Stimulated activated CD4-positive, alpha-beta T cell treated with anti-CD3 and anti-CD28 coated beads, Interleukin-15, amount 100 ng/mL, for 24 hours (primary cell): ENCODE data around the gene ODC1.

Experiments
- DNase-seq: peaks from one replicate; pipeline ENCODE4 v3.0.0-alpha.2; 2020

ODC1 gene

DNA sequence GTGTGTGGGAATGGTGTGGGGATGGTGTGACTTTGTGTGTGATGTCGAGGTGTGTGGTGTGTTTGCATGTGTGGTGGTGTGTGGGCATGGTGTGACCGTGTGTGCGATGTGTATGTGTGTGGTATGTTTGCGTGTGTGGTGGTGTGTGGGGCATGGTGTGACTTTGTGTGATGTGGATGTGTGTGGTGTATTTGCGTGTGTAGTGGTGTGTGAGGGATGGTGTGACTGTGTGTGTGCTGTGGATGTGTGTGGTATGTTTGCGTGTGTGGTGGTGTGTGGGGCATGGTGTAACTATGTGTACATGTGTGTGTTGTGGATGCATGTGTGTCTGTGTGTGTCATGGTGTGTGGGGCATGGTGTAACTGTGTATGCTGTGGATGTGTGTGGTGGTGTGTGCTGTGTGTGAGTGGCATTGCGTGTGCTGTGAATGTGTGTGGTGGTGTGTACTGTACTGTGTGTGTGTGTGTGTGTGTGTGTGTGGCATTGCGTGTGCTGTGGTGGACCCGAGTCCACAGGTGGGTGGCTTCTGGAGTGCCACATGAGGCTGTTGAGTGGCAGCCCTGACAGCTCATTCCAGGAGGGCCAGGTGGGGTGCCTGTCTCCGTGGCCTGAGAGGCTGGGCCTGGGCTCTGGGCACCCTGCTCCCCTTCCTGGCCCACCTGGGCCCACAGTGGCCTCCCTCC is 14.7 kb downstream of the ODC1 start:
- no peak for DNase-seq

DNA sequence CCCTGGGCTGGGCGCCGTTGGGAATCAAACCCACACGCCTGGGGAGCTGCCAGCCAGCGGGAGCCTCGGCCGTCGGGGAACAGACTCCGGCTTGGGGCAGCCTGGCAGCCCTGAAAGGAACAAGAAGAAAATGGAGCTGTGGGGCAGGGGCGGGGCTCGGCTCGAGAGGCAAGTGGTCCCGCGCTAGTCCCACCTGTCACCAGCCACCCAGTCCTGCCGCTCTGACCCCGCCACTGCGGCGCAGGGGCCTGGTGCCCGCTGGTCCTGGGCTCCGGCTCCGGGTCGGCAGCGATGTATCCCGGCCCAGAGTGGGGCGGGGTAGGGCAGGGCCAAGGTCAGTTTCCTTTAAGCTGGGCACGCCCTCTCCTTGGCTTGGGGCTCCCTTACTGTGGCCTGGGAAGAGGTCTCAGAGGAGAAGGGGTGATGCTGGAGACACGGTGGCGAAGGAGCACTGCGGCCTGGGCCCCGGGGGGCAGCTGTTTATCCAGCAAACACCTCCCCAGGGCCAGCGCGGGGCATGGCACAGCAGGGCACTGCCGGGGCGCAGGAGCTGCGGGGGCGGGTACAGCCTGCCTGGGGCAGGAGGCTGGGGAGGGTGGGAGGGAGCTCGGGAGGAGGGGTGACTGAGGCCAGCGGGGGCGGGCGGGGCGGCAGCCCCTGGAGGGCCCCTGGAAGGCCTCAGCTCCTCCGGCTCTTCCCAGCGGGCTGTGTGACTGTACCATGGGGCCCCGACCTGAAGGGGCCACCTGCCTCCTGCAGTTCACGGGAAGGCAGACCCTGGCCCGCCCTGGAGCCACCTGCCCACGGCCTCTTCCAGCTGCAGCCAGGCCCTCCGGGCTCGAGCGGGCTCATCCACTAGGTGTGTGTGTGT is 15.6 kb downstream of the ODC1 start:
- peak; percentile 54 for DNase-seq

DNA sequence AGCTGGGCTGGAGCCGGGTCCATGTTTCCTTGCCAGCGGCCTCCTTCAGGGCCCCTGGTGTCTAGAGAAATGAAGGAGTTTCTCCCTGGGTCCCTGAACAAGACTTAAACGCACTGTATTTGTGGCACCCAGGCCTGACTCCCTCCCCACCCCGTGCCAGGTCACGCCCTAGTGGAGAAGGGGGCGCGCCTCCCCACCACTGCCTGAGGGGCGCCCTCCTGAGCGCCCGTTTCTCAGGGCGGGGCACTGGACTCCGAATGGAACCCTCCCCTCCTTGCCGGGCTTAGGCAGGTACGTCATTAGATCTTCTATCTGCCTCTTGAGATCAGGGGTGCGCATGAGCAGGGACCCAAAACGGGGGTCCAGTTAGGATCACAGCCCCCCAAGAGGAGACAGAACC is 16.3 kb downstream of the ODC1 start:
- no peak for DNase-seq

DNA sequence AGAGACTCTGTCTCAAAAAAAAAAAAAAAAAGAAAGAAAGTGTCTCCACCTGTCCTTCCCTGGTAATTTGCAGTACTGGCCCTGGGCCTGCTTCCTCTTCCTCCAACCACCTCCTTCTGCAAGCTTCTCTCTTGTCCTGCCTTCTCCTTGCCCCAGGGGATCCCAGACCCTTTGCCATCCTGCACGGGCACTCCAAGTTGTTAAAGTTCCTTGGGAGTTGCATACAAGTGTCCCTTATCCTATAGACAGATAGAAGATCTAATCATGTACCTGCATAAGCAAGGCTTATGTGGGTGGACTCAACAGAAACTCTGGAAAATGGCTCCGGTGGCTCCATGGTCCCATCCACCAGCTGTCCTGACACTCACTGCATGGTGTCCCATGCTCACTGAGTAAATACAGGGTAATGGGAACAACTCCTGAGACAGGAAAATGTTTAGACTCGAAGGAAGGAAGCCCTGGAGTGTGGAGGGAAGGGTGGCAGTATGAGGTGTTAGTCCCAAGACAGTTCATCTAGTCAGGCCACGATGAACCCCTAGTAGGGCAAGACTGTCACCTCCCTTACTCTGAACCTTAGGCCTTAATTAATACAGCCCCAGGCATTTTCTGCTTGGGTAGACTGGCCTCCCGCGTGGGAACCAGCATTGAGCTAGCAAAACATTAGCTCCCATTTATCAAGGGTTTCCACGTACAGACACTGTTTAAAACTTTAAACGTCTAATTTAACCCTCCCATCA is 17.1 kb downstream of the ODC1 start:
- DNase-seq, result no peak

- no peak for DNase-seq
Measured at GRCh38 chr2:10428924-10429323, 19.2 kb downstream of the ODC1 start.

DNA sequence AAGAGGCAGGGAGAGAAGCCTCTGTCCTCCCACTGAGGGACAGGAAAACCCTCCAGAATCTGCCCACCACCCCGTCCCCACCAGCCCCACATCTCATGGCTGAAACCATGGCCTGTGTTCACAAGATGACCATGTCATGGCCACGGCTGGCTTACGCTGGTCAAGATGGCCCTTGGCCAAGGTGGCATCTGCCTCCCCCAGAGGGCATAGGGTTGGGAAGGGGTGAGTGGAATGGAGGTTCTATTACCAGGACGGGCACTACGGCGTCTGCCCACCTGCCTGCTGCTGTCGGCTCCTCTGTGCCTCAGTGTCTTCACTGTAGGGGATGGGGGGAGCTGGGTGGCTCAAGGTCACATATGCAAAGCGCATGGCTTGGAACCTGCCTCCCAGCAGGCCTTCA is 19.8 kb downstream of the ODC1 start:
- no peak for DNase-seq

DNA sequence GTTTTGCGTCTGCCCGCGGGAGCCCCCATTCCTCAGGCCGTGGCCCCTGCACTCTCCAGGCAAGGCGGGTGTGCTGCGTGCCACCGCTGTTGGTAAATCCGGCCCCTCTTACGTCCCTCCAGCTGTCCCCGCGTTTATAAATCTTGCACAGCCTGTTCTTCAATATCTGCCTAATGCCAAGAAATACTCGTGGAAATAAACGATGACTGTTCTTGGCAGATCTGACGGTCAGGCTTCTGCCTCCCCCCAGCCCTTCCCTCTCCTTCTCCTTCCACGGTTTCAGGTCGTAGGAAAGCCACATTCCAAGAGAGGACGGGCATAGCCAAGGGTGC is 20.5 kb downstream of the ODC1 start:
- no peak for DNase-seq

DNA sequence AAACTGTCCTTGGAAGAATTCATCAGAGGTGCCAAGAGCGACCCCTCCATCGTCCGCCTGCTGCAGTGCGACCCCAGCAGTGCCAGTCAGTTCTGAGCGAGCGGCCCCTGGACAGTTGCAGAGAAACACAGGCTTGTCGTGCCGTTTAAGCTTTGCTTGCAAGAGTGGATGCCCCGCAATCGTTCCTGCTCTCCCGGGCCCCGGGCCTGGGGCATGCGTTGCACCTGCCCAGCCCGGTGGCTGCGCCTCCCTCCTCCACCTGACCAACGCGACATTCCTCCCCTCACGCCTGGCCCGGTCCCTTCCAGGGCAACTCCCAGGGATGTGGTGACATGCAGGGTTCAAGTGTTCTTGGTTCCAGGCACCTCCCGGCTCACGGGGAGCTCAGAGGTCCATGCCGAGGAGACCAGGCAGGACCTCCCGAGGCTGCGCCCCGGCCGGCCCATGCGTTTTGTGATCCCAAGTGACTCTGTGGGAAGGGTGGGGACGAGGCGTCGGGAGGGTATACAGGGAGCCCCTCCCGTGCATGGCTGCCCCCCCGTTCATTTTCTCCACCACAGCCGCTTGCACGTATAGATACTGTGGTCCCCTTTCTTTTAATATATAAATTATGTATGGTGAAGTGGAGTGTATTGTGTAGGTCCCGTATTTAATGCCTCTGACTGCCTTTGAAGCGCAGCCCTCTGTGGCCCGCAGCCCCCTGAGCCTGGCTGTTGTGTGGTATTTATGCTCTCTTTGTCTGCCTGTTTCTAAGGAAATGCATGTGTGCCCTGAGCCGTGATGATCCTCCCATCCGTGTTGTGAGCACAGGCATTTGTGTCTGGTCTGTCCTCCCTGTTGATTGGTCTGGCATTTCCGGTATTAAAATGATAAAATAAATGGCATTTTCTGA is 21.2 kb downstream of the ODC1 start:
- no peak for DNase-seq

- no peak for DNase-seq
Measured at GRCh38 chr2:10425699-10426098, 22.4 kb downstream of the ODC1 start.

DNA sequence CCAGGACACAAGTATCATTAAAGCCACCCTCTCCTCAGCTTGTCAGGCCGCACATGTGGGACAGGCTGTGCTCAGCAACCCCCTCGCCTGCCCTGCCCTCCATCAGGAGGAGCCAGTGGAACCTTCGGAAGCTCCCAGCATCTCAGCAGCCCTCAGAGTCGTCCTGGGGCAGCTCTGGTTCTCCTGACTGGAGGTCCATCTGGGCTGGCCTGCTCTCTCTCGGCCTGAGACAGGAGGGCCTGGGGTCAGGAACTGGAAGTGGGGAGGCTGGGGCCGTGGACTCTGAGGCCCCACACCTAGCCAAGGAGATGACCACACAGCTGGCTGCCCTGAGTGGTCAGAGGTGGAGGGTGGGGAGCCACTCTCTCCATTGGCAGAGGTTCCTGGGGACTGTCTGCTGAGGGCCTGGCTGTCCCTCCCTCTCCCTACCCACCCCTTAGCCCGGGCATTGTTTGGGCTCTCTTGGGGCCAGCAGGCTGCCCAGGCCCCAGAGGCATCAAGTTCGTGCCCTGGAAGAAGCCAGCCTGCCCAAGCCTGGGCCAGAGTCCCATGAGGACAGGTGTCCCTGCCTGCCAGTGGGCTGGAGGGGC is 23.1 kb downstream of the ODC1 start:
- no peak for DNase-seq

- DNase-seq, result no peak
Measured at GRCh38 chr2:10424051-10424450, 24.1 kb downstream of the ODC1 start.

- DNase-seq, result no peak
Measured at GRCh38 chr2:10423400-10423774, 24.7 kb downstream of the ODC1 start.

DNA sequence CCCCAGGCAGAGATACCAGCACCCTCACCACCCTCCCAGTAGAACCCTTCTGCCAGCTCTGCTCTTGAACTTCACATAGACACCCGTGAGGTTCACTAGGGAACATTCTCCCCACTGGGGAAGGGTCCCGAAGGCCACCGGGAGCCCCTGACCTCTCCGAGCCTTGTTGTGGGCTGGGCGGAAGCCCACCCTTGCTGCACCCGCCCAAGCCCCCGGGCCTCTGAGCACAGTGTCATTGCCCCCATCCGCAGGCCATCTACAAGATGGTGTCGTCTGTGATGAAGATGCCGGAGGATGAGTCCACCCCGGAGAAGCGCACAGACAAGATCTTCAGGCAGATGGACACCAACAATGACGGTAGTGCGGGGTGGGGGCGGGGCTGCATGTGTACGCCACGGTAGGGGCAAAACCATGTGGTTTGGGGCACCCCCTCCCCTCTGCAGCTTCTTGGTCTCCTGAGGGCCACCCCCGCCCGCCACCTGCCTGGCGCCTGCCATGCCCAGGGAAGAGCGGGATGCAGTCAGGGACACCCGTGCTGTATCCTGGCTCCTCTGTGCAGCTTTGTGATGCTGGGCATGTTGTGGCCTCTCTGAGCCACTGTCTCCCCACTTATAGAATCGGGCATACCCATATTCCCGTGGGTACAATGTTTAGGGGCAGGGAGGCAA is 25.3 kb downstream of the ODC1 start:
- DNase-seq, result no peak

DNA sequence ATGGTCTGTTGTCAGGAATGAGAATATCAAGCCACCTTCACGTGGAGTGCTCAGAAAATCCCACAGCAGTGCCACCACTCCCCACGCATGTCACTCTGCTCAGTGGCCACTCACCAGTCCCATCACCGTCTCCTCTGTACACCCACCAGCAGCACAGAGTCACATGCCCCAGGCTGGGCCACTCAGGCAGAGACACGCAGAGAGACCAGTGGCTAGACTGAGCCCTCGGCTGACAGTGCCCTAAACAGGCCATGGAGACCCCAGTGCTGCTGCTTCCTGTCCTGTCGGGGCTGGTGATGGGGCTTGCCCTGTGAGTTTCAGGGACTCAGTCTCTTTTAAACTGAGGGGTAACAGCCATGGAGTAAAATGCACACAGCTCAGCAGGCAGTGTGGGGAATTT is 25.9 kb downstream of the ODC1 start:
- DNase-seq, result no peak

- no peak for DNase-seq
Measured at GRCh38 chr2:10419553-10420257, 28.4 kb downstream of the ODC1 start.

GRCh38 chr2:10417551-10418335 is 30.4 kb downstream of the ODC1 start:
- no peak for DNase-seq

- no peak for DNase-seq
Measured at GRCh38 chr2:10415640-10416039, 32.5 kb downstream of the ODC1 start.

GRCh38 chr2:10415048-10415447 is 33.1 kb downstream of the ODC1 start:
- no peak for DNase-seq

- no peak for DNase-seq
Measured at GRCh38 chr2:10414591-10414990, 33.5 kb downstream of the ODC1 start.

DNA sequence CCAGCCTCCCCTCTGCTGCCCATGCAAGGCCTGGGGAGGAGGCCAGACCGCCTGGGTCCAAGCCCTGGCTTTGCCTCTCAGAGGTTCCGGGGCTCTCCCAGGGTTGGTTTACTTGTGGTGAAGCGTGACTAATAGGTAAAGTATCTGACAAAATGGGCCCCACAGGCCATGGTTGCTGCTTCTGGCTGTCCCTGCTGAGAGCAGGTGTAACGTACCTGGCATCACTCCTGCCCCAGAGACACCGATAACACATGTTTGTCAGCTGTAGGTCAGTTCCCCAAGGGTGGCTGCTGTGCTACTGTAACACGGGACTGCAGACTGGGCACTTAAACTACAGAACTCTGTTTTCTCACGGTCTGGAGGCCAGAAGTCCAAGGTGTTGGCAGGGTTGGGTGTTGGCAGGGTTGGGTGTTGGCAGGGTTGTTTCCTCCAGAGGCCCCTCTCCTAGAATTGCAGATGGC is 34.1 kb downstream of the ODC1 start:
- no peak for DNase-seq
